Liver (tissue), 9 donors: Measurements from ENCODE around the gene SCPEP1. TPM values are rescaled to one million over a fixed set of nuclear protein-coding genes. Genes with fewer than 3 reads are reported as not detected.

Source experiments
- DNase-seq: peaks from one replicate; pipeline ENCODE4 v3.0.0-alpha.2; 2017; ENCODE audit warnings: low spot score
- H3K27ac ChIP-seq, 2 donors: one replicate each; pipeline ENCODE4 v1.7.0; 2013; ENCODE audit warnings: inconsistent platforms in 2 of 2, low read length in 2 of 2, control low read depth in 1 of 2, low read depth in 1 of 2, mild to moderate bottlenecking in 1 of 2
- H3K27me3 ChIP-seq, 4 donors: one replicate each; pipeline versions ENCODE4 v1.6.1 to v1.7.0; 2013; ENCODE audit warnings: low read length in 3 of 4, inconsistent platforms in 1 of 4, mild to moderate bottlenecking in 1 of 4, moderate library complexity in 1 of 4; ENCODE audit not compliant: control insufficient read depth in 4 of 4, insufficient read depth in 4 of 4
- H3K36me3 ChIP-seq, 4 donors: one replicate each; pipeline versions ENCODE4 v1.6.1 to v1.7.0; 2013; ENCODE audit warnings: low read length in 3 of 4, mild to moderate bottlenecking in 3 of 4, low read depth in 1 of 4, moderate library complexity in 1 of 4; ENCODE audit not compliant: control insufficient read depth in 4 of 4, insufficient read depth in 3 of 4
- H3K4me1 ChIP-seq, 4 donors: one replicate each; pipeline versions ENCODE4 v1.6.1 to v1.7.0; 2013; ENCODE audit warnings: low read length in 3 of 4, mild to moderate bottlenecking in 3 of 4, moderate library complexity in 1 of 4; ENCODE audit not compliant: control insufficient read depth in 4 of 4, insufficient read depth in 4 of 4
- H3K4me3 ChIP-seq, 3 donors: one replicate each; pipeline versions ENCODE4 v1.6.1 to v1.7.0; 2013; ENCODE audit warnings: low read length in 3 of 3, control low read depth in 1 of 3, low read depth in 1 of 3, mild to moderate bottlenecking in 1 of 3
- H3K9ac ChIP-seq, 2 donors: one replicate each; pipeline ENCODE4 v1.7.0; 2013; ENCODE audit warnings: low read length in 2 of 2, mild to moderate bottlenecking in 2 of 2, moderate library complexity in 2 of 2, control low read depth in 1 of 2, low read depth in 1 of 2
- H3K9me3 ChIP-seq, 4 donors: one replicate each; pipeline versions ENCODE4 v1.6.1 to v1.7.0; 2013; ENCODE audit warnings: low read length in 3 of 4; ENCODE audit not compliant: control insufficient read depth in 4 of 4
- CTCF ChIP-seq: fragments of 150-350 bp; IDR thresholded peaks from 2 replicates; pipeline ENCODE4 v1.5.1; 2017; ENCODE audit warnings: improper control_type of control experiment, low read depth, low read length; ENCODE audit not compliant: missing input control
- EGR1 ChIP-seq, 2 donors: IDR thresholded peaks; 2 replicates each; pipeline ENCODE4 v1.6.1; 2016 to 2018; ENCODE audit warnings: antibody characterized with exemption in 2 of 2, low read depth in 2 of 2
- FOXA1 ChIP-seq: IDR thresholded peaks from 2 replicates; pipeline ENCODE4 v1.6.1; 2016; ENCODE audit warnings: antibody characterized with exemption
- FOXA2 ChIP-seq: IDR thresholded peaks from 2 replicates; pipeline ENCODE4 v1.6.1; 2016; ENCODE audit warnings: antibody characterized with exemption
- GABPA ChIP-seq, 2 donors: IDR thresholded peaks in 1 of 2; conservative IDR thresholded peaks in 1 of 2; 2 replicates each; pipeline ENCODE4 v1.6.1; 2016; ENCODE audit warnings: antibody characterized with exemption in 2 of 2, mild to moderate bottlenecking in 1 of 2, moderate library complexity in 1 of 2
- HNF4A ChIP-seq, 2 donors: conservative IDR thresholded peaks; 2 replicates each; pipeline ENCODE4 v1.6.1; 2016; ENCODE audit warnings: antibody characterized with exemption in 2 of 2, mild to moderate bottlenecking in 2 of 2
- HNF4G ChIP-seq: IDR thresholded peaks from 2 replicates; pipeline ENCODE4 v1.6.1; 2016; ENCODE audit warnings: antibody characterized with exemption
- JUND ChIP-seq, 2 donors: IDR thresholded peaks; 2 replicates each; pipeline ENCODE4 v1.6.1; 2016; ENCODE audit warnings: antibody characterized with exemption in 2 of 2
- NR2F2 ChIP-seq: IDR thresholded peaks from 2 replicates; pipeline ENCODE4 v1.6.1; 2016; ENCODE audit warnings: antibody characterized with exemption
- RAD21 ChIP-seq, 2 donors: IDR thresholded peaks; 2 replicates each; pipeline ENCODE4 v1.6.1; 2016; ENCODE audit warnings: antibody characterized with exemption in 2 of 2, mild to moderate bottlenecking in 2 of 2
- RXRA ChIP-seq, 2 donors: IDR thresholded peaks; 2 replicates each; pipeline ENCODE4 v1.6.1; 2017 to 2018; ENCODE audit warnings: antibody characterized with exemption in 2 of 2, mild to moderate bottlenecking in 1 of 2
- SP1 ChIP-seq: IDR thresholded peaks from 2 replicates; pipeline ENCODE4 v1.6.1; 2018; ENCODE audit warnings: antibody characterized with exemption, mild to moderate bottlenecking
- YY1 ChIP-seq: IDR thresholded peaks from 2 replicates; pipeline ENCODE4 v1.6.1; 2016; ENCODE audit warnings: antibody characterized with exemption, mild to moderate bottlenecking
- ZBTB33 ChIP-seq: IDR thresholded peaks from 2 replicates; pipeline ENCODE4 v1.6.1; 2016; ENCODE audit warnings: antibody characterized with exemption
- WGBS: extraction: QIAGEN DNeasy Blood & Tissue Kit; methylation state at CpG from one replicate; pipeline ENCODE4 v1.1.7; 2013; 5-methylcytosine and 5-hydroxymethylcytosine counted together
- polyA plus RNA-seq, 2 donors: library from polyadenylated mRNA; stranded (reverse) in 1 of 2; unstranded in 1 of 2; fragments of 200-250 nt in 1 of 2; fragments of >200 nt in 1 of 2; fragmentation: Nextera tagmentation in 1 of 2; extraction: Ambion mirVana in 1 of 2; gene quantifications; one replicate each; pipeline versions ENCODE4 v1.2.1 to v1.2.3, GENCODE V29; 2013 to 2015
- total RNA-seq, 2 donors: library from RNA; depleted of rRNA; stranded (reverse); fragments of >200 nt; gene quantifications; one replicate each; pipeline ENCODE4 v1.2.3, GENCODE V29; 2014
- TF ChIP-seq, protein P1 (sequence below): IDR thresholded peaks from 2 replicates; pipeline ENCODE4 v1.6.1; 2016; ENCODE audit warnings: antibody characterized with exemption
- TF ChIP-seq, protein P2 (sequence below): IDR thresholded peaks from 2 replicates; pipeline ENCODE4 v1.6.1; 2016; ENCODE audit warnings: antibody characterized with exemption, mild to moderate bottlenecking
- donor health status: healthy.
- donor health status: healthy.
- donor health status: healthy.
- donor health status: healthy.
- donor health status: healthy.

The SCPEP1 gene
- total and polyA plus RNA-seq, 4 donors: 15.7 to 29.3 (median 28.2) TPM

DNA sequence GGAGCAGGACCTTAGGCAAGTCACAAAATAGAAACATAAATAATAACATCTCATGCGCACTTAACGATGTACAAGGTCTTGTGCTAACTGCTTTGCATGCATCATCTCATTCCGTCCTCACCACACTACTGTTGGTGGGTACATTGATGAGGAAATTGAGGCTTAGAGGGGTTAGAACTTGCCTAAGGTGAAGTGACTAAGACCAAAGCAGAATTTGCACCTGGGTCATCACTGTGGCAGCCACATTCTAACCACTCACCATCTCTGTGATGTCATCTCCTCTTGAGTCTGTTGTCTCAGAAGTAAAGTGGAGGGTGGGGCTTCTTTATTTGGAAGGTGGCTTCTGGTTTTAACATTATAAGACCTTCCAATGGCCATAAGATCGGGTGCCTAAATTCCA, 43.7 kb upstream of the SCPEP1 start:
- Histone ChIP-seq H3K4me3 (no peak overlapping the region), H3K36me3 (peaks cover 0 to 16% (median 8%) of the 10 kb centered on the region in 4 donors), H3K9me3 (no peaks in the 10 kb centered on the region), H3K27ac (no peak overlapping the region), H3K27me3 (no peaks in the 10 kb centered on the region), H3K4me1 (no peaks in the 10 kb centered on the region), H3K9ac (no peak overlapping the region)
- over 99% methylated on average over 4 of the region's 4 CpGs for WGBS
- no peak for DNase-seq
- no peak for TF ChIP-seq FOXA2
- no peak for TF ChIP-seq RXRA (IDR thresholded peaks at IDR 0.05)

GRCh38 chr17:56935461-56935860, 42.5 kb upstream of the SCPEP1 start:
- Histone ChIP-seq H3K4me3 (no peak overlapping the region), H3K27me3 (no peaks in the 10 kb centered on the region), H3K9me3 (no peaks in the 10 kb centered on the region), H3K9ac (no peak overlapping the region), H3K4me1 (peaks cover 0 to 3% (median 0%) of the 10 kb centered on the region in 4 donors), H3K36me3 (peaks cover 0 to 18% (median 8%) of the 10 kb centered on the region in 4 donors), H3K27ac (no peak overlapping the region)
- no peak for DNase-seq
- WGBS: 86% methylated on average over 3 of the region's 3 CpGs
- TF ChIP-seq, protein P1, sequence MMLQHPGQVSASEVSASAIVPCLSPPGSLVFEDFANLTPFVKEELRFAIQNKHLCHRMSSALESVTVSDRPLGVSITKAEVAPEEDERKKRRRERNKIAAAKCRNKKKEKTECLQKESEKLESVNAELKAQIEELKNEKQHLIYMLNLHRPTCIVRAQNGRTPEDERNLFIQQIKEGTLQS: no peak
- TF ChIP-seq SP1 (no peak), EGR1 (IDR thresholded peaks at IDR 0.05; ENCODE audit: low read depth in 2 of 2) (no peak)
- TF ChIP-seq, protein P2, sequence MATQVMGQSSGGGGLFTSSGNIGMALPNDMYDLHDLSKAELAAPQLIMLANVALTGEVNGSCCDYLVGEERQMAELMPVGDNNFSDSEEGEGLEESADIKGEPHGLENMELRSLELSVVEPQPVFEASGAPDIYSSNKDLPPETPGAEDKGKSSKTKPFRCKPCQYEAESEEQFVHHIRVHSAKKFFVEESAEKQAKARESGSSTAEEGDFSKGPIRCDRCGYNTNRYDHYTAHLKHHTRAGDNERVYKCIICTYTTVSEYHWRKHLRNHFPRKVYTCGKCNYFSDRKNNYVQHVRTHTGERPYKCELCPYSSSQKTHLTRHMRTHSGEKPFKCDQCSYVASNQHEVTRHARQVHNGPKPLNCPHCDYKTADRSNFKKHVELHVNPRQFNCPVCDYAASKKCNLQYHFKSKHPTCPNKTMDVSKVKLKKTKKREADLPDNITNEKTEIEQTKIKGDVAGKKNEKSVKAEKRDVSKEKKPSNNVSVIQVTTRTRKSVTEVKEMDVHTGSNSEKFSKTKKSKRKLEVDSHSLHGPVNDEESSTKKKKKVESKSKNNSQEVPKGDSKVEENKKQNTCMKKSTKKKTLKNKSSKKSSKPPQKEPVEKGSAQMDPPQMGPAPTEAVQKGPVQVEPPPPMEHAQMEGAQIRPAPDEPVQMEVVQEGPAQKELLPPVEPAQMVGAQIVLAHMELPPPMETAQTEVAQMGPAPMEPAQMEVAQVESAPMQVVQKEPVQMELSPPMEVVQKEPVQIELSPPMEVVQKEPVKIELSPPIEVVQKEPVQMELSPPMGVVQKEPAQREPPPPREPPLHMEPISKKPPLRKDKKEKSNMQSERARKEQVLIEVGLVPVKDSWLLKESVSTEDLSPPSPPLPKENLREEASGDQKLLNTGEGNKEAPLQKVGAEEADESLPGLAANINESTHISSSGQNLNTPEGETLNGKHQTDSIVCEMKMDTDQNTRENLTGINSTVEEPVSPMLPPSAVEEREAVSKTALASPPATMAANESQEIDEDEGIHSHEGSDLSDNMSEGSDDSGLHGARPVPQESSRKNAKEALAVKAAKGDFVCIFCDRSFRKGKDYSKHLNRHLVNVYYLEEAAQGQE: no peak

DNA sequence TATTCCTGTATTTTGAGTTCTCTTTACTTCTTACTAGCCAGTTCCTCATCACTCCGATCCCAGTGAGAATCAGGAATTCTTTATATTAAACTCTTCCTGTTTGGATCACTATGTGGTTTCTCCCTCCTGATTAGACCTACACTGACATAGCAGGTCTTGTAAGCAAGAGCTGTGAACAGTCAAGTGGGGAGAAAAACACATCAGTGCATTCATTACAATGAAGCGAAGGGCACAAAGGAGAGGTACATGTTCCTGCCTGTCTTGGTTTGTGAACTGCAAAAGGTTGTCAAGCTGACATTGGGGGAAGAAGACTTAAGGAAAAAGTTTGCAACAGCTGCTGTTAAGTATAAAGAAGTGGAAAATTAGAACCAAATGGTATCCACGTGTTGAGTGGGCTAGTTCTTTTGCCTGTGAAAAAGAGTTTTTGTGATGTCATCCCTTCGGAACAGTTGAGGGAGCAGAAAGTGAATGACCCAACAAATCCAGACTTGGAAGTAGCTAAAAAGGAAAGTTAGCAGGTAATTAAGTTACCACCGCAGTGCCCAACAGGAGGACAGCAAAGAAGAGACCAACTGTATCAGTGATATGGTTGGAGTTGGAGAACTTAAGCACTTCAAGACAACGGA, 41.1 kb upstream of the SCPEP1 start:
- no peaks in the 10 kb centered on the region for H3K27me3 ChIP-seq
- DNase-seq: no peak
- H3K9me3 ChIP-seq: no peaks in the 10 kb centered on the region
- peaks cover 0 to 3% (median 0%) of the 10 kb centered on the region in 4 donors for H3K4me1 ChIP-seq
- 92% methylated on average over 6 of the region's 6 CpGs for WGBS
- H3K36me3 ChIP-seq: peaks cover 0 to 21% (median 12%) of the 10 kb centered on the region in 4 donors
- no peak overlapping the region for H3K9ac ChIP-seq
- H3K4me3 ChIP-seq: no peak overlapping the region
- no peak overlapping the region for H3K27ac ChIP-seq
- TF ChIP-seq FOXA1: no peak
- no peak for TF ChIP-seq YY1
- TF ChIP-seq CTCF: no peak
- TF ChIP-seq, protein P2: no peak
- TF ChIP-seq SP1: no peak
- no peak for TF ChIP-seq ZBTB33
- no peak for TF ChIP-seq HNF4A (conservative IDR thresholded peaks at IDR 0.05)
- no peak for TF ChIP-seq GABPA (IDR thresholded peaks at IDR 0.05 in 1 of 2, conservative IDR thresholded peaks at IDR 0.05 in 1 of 2)
- no peak for TF ChIP-seq HNF4G
- TF ChIP-seq NR2F2: no peak
- TF ChIP-seq JUND (IDR thresholded peaks at IDR 0.05): no peak
- no peak for TF ChIP-seq RAD21 (IDR thresholded peaks at IDR 0.05)
- TF ChIP-seq, protein P1: no peak
